Measurements from ENCODE around the gene NUDT14. TPM values are rescaled to one million over a fixed set of nuclear protein-coding genes. Genes with fewer than 3 reads are reported as not detected.

The NUDT14 gene
- total RNA-seq, 1 donor from 2014 or later: 37.4 TPM

GRCh38 chr14:105220699-105221597 lies 39.8 kb upstream of the NUDT14 start:
- Mint-ChIP-seq H3K27me3 (ENCODE audit: low read depth) (no peaks in the 10 kb centered on the region), H3K4me1 (ENCODE audit: low read depth) (no peaks in the 10 kb centered on the region), H3K9me3 (ENCODE audit: low read depth) (no peaks in the 10 kb centered on the region), H3K27ac (ENCODE audit: unreplicated experiment) (no peak overlapping the region), H3K36me3 (ENCODE audit: low read depth) (peaks cover 13% of the 10 kb centered on the region), H3K4me3 (ENCODE audit: unreplicated experiment) (no peak overlapping the region)
- TF ChIP-seq CTCF (IDR thresholded peaks at IDR 0.05): no peak
- DNase-seq (ENCODE audit: low spot score): no peak

- no peaks in the 10 kb centered on the region for H3K27me3 Mint-ChIP-seq (ENCODE audit: low read depth)
- no peaks in the 10 kb centered on the region for H3K4me1 Mint-ChIP-seq (ENCODE audit: low read depth)
- H3K4me3 Mint-ChIP-seq (ENCODE audit: unreplicated experiment): no peak overlapping the region
- no peak overlapping the region for H3K27ac Mint-ChIP-seq (ENCODE audit: unreplicated experiment)
- peaks cover 8% of the 10 kb centered on the region for H3K36me3 Mint-ChIP-seq (ENCODE audit: low read depth)
- H3K9me3 Mint-ChIP-seq (ENCODE audit: low read depth): no peaks in the 10 kb centered on the region
- no peak for DNase-seq (ENCODE audit: low spot score)
- TF ChIP-seq CTCF (IDR thresholded peaks at IDR 0.05): no peak
Measured at GRCh38 chr14:105219753-105220152, 38.6 kb upstream of the NUDT14 start.

GRCh38 chr14:105219043-105219612 lies 38.0 kb upstream of the NUDT14 start:
- no peak for DNase-seq (ENCODE audit: low spot score)
- H3K4me1 Mint-ChIP-seq (ENCODE audit: low read depth): no peaks in the 10 kb centered on the region
- H3K9me3 Mint-ChIP-seq (ENCODE audit: low read depth): no peaks in the 10 kb centered on the region
- H3K27me3 Mint-ChIP-seq (ENCODE audit: low read depth): no peaks in the 10 kb centered on the region
- H3K4me3 Mint-ChIP-seq (ENCODE audit: unreplicated experiment): no peak overlapping the region
- H3K36me3 Mint-ChIP-seq (ENCODE audit: low read depth): peaks cover 8% of the 10 kb centered on the region
- no peak for TF ChIP-seq CTCF (IDR thresholded peaks at IDR 0.05)
- H3K27ac Mint-ChIP-seq (ENCODE audit: unreplicated experiment): no peak overlapping the region

GRCh38 chr14:105218611-105219010 lies 37.5 kb upstream of the NUDT14 start:
- Mint-ChIP-seq H3K27me3 (ENCODE audit: low read depth) (no peaks in the 10 kb centered on the region), H3K36me3 (ENCODE audit: low read depth) (peaks cover 8% of the 10 kb centered on the region), H3K4me1 (ENCODE audit: low read depth) (no peaks in the 10 kb centered on the region), H3K27ac (ENCODE audit: unreplicated experiment) (no peak overlapping the region), H3K9me3 (ENCODE audit: low read depth) (no peaks in the 10 kb centered on the region), H3K4me3 (ENCODE audit: unreplicated experiment) (no peak overlapping the region)
- no peak for DNase-seq (ENCODE audit: low spot score)
- TF ChIP-seq CTCF (IDR thresholded peaks at IDR 0.05): no peak

GRCh38 chr14:105217774-105218173 lies 36.7 kb upstream of the NUDT14 start:
- H3K36me3 Mint-ChIP-seq (ENCODE audit: low read depth): peaks cover 8% of the 10 kb centered on the region
- TF ChIP-seq CTCF (IDR thresholded peaks at IDR 0.05): no peak
- no peaks in the 10 kb centered on the region for H3K27me3 Mint-ChIP-seq (ENCODE audit: low read depth)
- DNase-seq (ENCODE audit: low spot score): no peak
- H3K4me1 Mint-ChIP-seq (ENCODE audit: low read depth): no peaks in the 10 kb centered on the region
- H3K9me3 Mint-ChIP-seq (ENCODE audit: low read depth): no peaks in the 10 kb centered on the region
- no peak overlapping the region for H3K4me3 Mint-ChIP-seq (ENCODE audit: unreplicated experiment)
- no peak overlapping the region for H3K27ac Mint-ChIP-seq (ENCODE audit: unreplicated experiment)

Data from chondrocyte (in vitro differentiated cells).